Measurements from ENCODE around the gene EXOC3.
A peak's percentile ranks its signal among the peaks of the same experiment; 100 is the strongest.
"Not testable (repeated sequence)": the region's sequence is repeated elsewhere in the genome, so short reads cannot be mapped to it uniquely, and the experiment has no call there.

Gene EXOC3

DNA sequence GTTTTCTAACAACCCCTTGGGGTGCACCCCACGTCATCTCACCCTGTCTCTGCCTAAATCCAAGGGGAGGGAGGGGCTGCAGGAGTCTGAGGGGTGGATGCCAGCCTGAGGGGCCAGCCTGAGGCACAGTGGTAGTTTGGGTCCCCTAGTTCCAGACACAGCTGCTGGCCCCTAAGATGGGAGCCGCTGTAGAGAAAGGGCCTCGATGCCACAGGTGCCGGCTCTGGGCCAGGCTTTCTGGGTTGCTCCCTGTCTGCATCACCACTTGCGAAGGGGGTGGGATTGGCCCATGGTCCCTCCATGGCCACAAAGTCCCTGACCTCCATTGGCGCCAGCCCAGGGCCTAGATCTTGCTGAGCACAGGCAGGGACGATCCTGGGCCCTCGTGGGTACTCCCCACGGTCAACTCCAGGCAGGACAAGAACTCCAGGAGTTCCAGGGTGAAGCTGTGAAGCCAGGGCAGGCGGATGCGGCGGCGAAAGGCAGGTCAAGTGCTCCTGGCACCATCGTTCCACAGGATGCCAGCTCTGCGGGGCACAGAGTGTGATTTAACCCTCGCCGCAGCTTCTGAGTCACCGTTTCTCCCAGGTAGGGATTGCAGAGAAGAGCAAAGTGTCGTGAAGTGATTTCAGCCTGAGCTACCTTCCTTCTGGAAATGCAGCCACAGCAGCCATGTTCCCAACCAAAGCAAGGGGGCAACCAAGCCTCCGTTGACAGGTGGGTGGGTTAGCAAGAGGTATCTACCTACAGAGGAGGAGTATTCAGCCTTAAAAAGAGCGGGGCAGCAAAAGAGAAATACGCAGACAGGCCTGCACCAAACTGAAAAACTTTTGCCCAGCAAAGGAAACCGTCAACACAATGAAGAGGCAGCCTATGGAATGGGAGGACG is 41.6 kb upstream of the EXOC3 start:
- H3K27me3 ChIP-seq = peaks cover 0 to 27% of the 10 kb centered on the region in 2 donors
- H3K4me1 ChIP-seq = peaks cover 0 to 19% (median 14%) of the 10 kb centered on the region in 4 donors
- H3K9me3 ChIP-seq = no peaks in the 10 kb centered on the region
- H3K36me3 ChIP-seq = no peaks in the 10 kb centered on the region
- H3K27ac ChIP-seq = no peak overlapping the region
- DNase-seq = peak in 1 of 2 donors; percentile 54
- intact Hi-C loops (cut with DNase I; ENCODE audit: low total_unique reads) = no loop called here
- no peak overlapping the region for H3K4me3 ChIP-seq
- TF ChIP-seq, protein P1, sequence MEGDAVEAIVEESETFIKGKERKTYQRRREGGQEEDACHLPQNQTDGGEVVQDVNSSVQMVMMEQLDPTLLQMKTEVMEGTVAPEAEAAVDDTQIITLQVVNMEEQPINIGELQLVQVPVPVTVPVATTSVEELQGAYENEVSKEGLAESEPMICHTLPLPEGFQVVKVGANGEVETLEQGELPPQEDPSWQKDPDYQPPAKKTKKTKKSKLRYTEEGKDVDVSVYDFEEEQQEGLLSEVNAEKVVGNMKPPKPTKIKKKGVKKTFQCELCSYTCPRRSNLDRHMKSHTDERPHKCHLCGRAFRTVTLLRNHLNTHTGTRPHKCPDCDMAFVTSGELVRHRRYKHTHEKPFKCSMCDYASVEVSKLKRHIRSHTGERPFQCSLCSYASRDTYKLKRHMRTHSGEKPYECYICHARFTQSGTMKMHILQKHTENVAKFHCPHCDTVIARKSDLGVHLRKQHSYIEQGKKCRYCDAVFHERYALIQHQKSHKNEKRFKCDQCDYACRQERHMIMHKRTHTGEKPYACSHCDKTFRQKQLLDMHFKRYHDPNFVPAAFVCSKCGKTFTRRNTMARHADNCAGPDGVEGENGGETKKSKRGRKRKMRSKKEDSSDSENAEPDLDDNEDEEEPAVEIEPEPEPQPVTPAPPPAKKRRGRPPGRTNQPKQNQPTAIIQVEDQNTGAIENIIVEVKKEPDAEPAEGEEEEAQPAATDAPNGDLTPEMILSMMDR (IDR thresholded peaks at IDR 0.05) = no peak

DNA sequence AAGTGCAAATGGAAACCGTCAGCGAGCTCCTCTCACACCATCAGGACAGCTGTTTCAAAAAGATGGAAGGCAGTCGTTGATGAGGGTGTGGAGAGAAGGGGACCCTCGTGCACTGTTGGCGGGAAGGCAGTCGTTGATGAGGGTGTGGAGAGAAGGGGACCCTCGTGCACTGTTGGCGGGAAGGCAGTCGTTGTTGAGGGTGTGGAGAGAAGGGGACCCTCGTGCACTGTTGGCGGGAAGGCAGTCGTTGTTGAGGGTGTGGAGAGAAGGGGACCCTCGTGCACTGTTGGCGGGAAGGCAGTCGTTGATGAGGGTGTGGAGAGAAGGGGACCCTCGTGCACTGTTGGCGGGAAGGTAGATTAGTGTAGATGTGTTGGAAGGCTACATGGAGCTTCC is 40.8 kb upstream of the EXOC3 start:
- Histone ChIP-seq H3K27me3 (peaks cover 0 to 27% of the 10 kb centered on the region in 2 donors), H3K4me1 (peaks cover 0 to 19% (median 14%) of the 10 kb centered on the region in 4 donors)
- H3K9me3 ChIP-seq; intact Hi-C loops (cut with DNase I; ENCODE audit: low total_unique reads); H3K4me3 ChIP-seq; DNase-seq; H3K36me3 ChIP-seq; H3K27ac ChIP-seq: not testable (repeated sequence)

DNA sequence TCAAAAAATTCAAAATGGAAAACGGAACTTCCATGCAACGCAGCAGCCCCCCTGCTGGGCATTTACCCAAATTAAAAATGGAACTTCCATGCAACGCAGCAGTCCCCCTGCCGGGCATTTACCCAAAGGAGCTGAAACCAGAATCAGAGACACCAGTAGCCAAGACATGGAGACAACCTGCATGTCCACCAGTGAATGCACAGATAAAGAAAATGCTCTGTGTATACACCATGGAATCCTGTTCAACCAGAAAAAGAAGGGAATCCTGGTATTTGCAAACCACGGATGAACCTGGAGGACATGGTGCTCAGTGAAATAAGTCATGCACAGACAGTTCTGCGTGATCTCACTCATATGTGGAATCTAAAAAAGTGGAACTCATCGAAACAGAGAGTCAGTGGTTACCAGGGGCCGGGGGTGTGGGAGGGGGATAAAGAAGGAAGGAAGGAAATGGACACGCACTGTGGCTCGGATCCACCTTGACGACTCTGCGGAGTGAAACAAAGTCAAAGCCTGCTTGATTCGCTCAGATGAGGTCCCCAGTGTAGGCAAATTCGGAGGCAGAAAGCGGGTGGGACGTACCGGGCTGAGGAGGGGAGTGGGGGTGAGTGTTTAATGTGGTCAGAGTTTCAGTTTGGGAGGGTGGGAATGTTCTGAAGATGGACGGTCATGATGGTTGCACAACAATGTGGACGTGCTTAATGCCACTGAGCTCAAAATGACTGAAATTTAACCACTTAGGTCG is 40.2 kb upstream of the EXOC3 start:
- no peaks in the 10 kb centered on the region for H3K36me3 ChIP-seq
- no peak overlapping the region for H3K4me3 ChIP-seq
- H3K4me1 ChIP-seq = peaks cover 0 to 19% (median 14%) of the 10 kb centered on the region in 4 donors
- intact Hi-C loops (cut with DNase I; ENCODE audit: low total_unique reads) = no loop called here
- H3K9me3 ChIP-seq = no peaks in the 10 kb centered on the region
- peak in 1 of 2 donors; percentile 49 for DNase-seq
- TF ChIP-seq, protein P1 (IDR thresholded peaks at IDR 0.05) = no peak
- H3K27me3 ChIP-seq = peaks cover 0 to 27% of the 10 kb centered on the region in 2 donors
- no peak overlapping the region for H3K27ac ChIP-seq

DNA sequence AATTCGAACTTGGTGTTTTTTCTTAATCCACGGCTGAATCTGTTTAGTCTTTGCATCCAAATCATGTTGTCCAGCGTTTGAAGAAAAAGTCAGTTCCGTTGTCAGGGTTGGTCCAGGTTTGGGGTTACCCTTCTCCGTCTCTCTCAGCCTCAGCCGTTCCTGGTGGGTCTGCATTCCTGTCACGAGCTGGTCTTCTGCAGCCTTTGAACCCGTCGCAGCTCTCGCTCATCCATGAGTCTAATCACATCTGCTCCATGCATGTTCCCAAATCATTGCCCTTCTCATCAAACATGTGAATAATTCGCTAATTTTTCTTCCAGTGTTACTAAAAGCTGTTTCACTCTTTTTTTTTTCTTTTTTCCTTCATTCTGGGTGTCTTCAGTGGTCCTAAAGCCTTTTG is 39.0 kb upstream of the EXOC3 start:
- H3K4me1 ChIP-seq = peaks cover 0 to 19% (median 14%) of the 10 kb centered on the region in 4 donors
- intact Hi-C loops (cut with DNase I; ENCODE audit: low total_unique reads) = no loop called here
- peaks cover 0 to 19% of the 10 kb centered on the region in 2 donors for H3K27me3 ChIP-seq
- no peak for DNase-seq
- TF ChIP-seq, protein P1 (IDR thresholded peaks at IDR 0.05) = no peak
- no peaks in the 10 kb centered on the region for H3K9me3 ChIP-seq
- H3K27ac ChIP-seq = no peak overlapping the region
- no peaks in the 10 kb centered on the region for H3K36me3 ChIP-seq
- no peak overlapping the region for H3K4me3 ChIP-seq

DNA sequence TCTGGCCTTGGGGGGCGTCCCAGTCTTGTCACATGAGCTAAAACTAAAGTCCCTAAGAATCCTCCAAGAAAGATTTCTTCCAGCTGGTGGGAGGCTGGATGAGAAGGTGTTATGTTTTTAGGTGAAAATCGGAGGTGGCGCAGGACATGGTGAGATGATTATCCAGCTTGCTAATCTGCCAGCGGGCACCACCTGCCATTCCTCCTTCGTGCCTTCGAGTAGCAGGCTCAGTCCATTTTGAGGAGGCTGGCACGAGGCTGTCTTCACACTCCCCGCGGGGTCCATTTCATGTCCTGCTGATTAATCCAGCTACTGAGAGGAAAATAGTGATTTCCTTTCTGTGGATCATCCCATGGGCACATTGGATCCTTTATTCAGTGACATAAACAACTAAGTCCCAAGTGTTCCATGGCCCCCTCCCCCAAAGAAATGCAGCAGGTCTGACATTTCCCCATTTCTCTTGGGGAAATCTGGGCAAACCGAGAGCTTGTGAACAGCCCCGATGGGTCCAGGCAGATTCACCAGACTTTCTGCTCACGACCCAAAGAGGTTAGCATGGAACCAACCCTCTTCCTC is 38.2 kb upstream of the EXOC3 start:
- intact Hi-C loops (cut with DNase I; ENCODE audit: low total_unique reads) = no loop called here
- H3K27ac ChIP-seq = no peak overlapping the region
- TF ChIP-seq, protein P1 (IDR thresholded peaks at IDR 0.05) = no peak
- no peaks in the 10 kb centered on the region for H3K9me3 ChIP-seq
- peaks cover 0 to 14% (median 9%) of the 10 kb centered on the region in 4 donors for H3K4me1 ChIP-seq
- no peak overlapping the region for H3K4me3 ChIP-seq
- H3K36me3 ChIP-seq = no peaks in the 10 kb centered on the region
- H3K27me3 ChIP-seq = peaks cover 0 to 14% of the 10 kb centered on the region in 2 donors
- no peak for DNase-seq
